ENCODE measurements around the gene PVALEF.

DNA sequence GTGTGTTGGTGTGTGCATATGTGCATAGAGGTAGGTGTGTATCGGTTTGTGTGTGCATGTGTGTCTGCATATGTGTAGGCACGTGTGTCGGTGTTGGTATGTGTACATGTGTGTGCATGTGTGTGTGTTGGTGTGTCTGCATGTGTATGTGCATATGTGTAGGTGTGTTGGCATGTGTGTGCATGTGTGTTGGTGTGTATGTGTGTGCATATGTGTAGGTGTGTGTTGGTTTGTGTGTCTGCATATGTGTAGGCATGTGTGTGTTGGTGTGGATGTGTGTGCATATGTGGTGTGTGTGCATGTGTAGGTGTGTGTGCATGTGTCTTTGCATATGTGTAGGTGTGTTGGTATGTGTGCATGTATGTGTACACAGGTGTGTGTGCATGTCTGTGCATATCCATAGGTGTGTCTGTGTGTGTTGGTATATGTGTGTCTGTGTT, 4.6 kb downstream of the PVALEF start:
- no peak for TF ChIP-seq TAF1 (CRISPR knock-in tag; IDR thresholded peaks at IDR 0.05)
- TF ChIP-seq, protein P1, sequence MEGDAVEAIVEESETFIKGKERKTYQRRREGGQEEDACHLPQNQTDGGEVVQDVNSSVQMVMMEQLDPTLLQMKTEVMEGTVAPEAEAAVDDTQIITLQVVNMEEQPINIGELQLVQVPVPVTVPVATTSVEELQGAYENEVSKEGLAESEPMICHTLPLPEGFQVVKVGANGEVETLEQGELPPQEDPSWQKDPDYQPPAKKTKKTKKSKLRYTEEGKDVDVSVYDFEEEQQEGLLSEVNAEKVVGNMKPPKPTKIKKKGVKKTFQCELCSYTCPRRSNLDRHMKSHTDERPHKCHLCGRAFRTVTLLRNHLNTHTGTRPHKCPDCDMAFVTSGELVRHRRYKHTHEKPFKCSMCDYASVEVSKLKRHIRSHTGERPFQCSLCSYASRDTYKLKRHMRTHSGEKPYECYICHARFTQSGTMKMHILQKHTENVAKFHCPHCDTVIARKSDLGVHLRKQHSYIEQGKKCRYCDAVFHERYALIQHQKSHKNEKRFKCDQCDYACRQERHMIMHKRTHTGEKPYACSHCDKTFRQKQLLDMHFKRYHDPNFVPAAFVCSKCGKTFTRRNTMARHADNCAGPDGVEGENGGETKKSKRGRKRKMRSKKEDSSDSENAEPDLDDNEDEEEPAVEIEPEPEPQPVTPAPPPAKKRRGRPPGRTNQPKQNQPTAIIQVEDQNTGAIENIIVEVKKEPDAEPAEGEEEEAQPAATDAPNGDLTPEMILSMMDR (CRISPR knock-in tag; IDR thresholded peaks at IDR 0.05) = no peak
- TF ChIP-seq POLR2A (IDR thresholded peaks at IDR 0.05; ENCODE audit: insufficient read depth in 1 of 2, low read depth in 2 of 2, low read length in 2 of 2) = peak in 1 of 2 experiments; percentile 66; a peak in 3 of 4 replicates
